HG03558 (cell line): ENCODE results near the gene DGKI.

Source experiments
- ATAC-seq: cut with Tn5 transposase; IDR thresholded peaks from one replicate; pipeline ENCODE4 v1.9.1; 2021; ENCODE audit warnings: moderate number of reproducible peaks; ENCODE audit not compliant: unreplicated experiment; ENCODE audit errors: extremely low read depth

DGKI gene

DNA sequence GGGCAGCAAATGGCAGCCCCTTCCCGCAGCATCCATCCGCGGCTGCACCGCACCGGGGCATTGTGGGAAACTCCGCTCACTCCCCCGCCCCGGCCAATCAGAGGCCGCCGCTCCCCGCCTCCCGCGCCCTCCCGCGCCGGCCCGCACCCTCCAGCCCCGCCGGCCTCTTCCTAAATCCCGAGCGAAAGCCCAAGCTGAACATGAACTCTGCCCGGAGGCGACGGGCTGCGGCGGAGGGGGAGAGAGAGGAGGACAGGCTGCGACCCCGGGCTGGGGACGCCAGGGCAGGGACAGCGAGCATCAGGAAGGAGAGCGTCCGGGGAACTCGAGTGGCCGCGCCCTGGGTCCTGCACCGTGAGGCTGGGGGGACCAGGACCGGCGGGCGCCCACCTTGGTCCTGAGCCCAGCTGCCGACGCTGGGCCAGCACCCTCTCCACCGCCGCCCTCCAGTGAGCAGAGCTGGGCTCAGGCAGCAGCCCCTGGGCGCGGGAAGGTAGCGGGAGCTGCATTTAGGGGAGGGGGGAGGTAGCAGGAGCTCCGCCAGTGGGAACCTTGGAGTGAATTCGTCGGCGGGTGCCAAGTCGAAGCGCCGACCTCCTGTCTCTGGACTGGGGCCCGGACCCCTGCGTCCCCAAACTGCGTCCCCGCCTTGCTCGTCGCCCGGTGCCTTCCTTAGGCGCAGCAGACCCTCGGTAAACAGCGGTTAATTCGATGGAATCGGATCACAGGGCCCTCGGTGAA, at the start of gene DGKI:
DGKI (minus strand) TSS at position 148 of the 741 bp plus-strand sequence.
- ATAC-seq: no peak

DNA sequence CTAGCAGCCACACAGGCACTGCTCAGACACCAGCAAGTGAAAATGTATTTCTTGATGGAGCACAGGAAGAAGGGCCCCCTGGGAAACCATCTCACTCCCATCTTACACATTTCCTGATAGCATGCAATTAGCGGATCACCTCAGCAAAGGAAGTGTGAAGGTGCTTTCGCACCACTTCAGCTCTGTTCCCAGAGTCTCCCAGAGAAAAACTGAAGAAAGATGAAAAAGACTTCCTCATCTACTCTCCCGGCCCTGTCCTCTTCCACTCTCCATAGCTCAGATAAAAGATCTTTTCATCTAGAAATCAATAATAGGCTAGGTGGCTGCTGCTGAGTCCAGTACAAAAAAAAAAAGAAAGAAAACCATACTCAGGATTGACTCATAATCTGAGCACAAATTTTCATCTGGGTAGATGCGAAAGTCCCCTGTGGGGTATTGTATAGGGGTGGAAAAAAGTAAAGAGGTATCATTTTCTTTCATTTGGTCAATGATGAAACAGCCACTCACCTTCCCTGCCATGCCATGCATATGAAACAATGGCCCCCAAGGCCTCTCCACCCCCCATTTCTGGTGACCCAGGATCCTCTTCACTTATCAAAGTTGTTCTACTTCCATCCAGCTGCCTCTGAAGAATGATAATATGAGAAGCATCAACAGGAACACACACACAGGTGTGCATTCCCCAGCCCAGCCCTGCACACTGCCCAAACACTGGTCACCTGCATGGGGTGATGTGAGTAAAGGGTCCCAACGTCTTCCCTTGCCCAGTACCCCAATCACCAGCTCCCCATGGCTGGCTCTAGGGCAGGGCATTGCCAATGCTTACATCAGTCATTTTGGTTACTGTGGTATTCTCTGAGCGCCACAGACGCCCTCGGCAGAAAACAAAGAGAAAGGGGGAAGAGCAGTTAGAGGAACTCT, 48.8 kb upstream of the DGKI start:
- peak; percentile 72 for ATAC-seq

DNA sequence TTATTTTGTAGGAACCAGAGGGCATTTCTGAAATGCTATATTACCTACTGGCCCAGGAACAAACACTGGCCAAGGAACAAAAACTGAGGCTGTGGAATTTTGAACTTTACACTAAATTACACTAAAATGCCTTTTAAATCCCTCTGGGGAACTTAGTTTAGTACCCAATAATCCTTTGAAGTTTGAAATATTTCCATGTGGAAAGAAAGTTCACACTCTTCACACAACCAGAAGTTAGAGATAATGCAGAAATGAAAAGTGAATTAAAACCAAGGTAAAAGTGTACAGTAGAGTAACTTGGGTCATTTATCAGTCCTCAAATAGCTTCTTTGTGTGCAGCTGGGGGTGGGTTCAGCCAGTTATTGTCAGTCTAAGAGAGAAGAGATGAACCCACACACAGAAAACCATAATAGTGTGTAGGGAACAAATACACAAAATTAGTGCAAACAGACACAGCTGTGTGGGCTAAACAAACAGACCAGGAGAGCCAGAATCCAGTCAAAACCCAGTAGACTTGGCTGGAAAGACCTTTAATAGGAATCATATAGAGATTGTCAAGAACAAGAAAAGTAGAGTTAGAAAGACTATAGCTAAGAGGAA, 46.5 kb upstream of the DGKI start:
- ATAC-seq: no peak

GRCh38 chr7:137891016-137891655, 44.4 kb upstream of the DGKI start:
- ATAC-seq: no peak

DNA sequence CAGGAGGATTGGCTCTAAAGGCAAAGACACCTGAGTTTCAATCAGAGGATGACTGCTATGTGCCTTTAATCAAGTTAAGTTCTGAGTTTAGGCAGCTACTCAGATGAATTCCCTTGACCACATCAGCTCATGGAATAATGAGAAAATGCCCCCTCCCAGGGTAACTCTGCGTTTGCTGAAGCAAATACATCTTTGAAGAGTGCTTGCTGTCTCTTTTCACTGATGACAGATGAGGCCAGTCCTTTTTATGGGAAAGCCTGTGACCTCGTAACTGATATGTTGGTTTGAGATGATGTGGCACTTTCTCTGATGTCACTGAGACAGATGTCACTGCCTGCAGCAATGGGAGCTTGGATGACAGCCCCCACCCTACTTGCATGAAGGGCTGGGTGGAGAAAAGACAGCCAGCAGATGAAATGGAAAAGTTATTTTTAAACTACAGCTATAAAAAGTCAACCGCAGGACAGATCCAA, 43.7 kb upstream of the DGKI start:
- ATAC-seq: no peak

DNA sequence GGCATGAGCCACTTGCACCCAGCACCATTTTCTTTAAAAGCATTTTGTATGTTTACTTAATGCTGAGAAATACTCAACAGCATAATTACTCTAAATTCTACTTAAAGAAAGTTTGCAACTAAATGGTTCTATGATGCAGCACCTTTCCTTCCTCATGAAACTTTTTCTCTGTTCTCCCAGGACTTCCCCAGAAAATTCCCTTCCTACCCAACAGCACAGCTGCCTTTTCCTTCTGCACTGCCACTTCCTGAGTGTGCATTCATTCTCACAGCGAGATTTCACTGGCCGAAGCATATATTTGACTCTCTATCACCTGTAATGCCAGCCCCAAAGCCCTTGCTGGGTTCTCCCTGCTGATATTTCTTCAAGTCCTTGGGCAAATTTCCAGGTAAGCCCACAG, 41.5 kb upstream of the DGKI start:
- no peak for ATAC-seq

- ATAC-seq: no peak
These were observed 40.0 kb upstream of the DGKI start for GRCh38 chr7:137886746-137887145.

DNA sequence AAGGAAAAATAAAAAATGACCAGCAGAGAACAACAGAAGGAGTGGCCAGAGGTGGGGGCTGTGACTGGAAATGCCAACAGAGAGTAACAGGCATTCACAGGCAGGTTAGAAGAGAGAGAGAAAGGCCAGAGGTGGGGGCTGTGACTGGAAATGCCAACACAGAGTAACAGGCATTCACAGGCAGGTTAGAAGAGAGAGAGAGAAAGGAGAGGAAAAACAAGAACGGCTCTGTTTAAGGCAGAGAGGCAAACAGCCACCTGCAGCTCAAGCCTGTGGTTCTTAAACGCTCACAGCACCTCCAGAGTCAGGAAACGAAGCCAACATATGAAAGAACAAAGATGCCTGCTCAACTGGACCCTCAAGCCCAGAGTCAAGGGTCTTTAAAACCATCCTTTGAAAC, 39.5 kb upstream of the DGKI start:
- ATAC-seq: no peak

DNA sequence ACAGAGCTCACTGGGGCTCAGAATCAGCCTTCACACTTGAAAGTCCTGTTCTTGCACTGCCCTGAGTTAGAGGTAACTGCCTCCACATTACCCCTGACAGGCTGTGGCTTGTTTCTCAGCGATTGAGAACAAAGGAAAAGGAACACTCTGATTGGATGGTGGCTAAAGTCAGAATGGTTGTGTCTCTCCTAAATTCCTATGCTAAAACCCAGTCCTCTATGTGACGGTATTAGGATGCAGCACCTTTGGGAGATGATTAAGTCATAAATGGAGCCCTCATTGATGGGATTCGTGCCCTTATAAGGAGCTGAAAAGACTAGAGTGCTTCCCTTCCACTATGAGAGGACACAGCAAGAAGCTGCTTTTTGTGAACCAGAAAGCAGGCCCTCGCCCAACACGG, 38.9 kb upstream of the DGKI start:
- ATAC-seq: no peak

- no peak for ATAC-seq
These were observed 36.0 kb upstream of the DGKI start for GRCh38 chr7:137882806-137883205.

DNA sequence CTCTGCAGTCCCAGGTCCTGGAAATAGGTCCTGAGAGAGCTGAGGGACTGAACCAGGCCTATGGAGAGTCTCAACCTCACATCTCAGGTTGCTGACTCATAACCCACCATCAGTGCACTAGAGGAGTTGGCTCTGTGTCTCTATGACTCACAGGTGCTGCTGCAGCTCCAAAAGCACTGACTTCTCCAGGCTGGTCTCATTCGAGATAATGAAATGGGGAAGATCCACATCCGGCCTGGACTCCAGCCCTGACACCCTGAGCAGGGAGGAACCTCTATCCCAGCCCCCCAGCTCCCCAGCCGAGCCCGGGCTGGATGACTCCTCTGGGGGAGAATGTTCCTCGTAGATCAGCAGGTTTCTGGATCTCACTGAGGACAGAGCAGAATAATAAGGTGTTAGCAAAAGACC, 35.5 kb upstream of the DGKI start:
- peak; percentile 83 for ATAC-seq

- no peak for ATAC-seq
These were observed 35.0 kb upstream of the DGKI start for GRCh38 chr7:137881607-137882260.

- no peak for ATAC-seq
These were observed 33.7 kb upstream of the DGKI start for GRCh38 chr7:137880432-137880831.

DNA sequence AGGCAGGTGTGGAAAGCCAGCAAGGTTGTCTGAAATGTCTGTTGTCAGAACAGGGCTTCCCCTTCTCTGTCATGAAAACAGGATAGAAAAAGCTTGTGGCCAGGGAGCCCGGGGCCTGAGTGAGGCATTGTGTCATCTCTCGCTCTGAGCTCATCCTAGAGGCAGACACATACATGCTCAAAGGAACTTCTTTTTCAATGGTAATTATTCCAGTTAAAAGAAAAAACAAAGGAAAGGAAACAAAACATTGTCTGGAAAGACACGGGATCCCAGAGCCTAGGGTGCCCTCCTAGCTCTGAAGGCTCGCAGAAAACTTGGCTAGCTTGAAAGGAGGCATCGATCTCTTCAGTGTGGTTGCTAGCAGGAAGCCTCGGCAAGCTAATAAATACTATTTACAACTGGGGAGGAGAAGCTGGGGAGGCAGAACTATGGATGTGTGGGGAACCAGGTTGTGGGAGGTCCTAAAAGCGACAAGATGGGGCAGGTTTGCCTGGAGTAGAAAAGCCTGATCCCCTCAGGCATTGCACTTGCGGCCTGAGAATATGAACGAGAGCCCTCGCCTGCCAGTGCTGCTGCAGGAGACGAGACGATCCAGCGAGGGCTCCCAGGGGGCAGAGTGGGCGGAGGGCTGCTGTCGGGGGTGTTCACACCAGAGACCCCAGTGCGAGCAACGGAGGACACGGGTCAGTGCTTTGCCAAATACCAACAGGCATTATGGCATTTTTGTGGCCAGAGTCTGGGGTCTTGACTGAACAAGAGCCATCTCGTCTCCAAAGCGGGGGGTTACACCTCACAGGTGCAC, 32.8 kb upstream of the DGKI start:
- ATAC-seq: peak; percentile 51

DNA sequence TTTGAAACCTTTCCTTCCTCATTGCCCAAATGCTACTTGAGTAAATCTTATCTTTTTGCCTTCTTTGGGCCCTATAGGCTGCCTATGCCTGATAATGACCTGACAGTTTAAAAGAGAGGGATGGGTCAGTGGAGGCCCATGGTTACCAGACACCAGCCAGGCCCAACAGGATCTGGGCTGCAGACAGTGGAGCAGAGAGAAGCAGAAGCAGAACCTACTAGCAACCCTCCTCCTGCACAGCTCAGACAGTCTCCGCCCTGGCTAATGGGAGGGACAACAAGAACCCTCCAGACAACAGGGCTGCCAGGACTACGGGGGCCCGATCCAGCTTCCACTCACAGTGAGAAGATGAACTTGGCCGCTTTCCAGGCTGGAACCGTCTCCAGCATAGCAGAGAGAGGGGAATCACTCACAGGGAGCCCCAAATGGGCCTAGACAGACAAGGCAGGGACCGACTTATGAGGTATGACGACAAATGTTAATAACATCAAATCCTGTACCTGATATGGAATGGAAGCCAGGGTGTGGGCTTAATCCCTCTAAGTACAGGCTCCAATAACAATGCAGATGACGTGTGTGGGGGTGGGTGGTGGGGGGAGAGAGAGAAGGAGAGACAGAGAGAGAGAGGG, 31.7 kb upstream of the DGKI start:
- ATAC-seq: no peak

GRCh38 chr7:137877027-137877675, 30.4 kb upstream of the DGKI start:
- no peak for ATAC-seq

GRCh38 chr7:137875746-137876145, 29.0 kb upstream of the DGKI start:
- no peak for ATAC-seq
